Activated T-cell treated with anti-CD3 and anti-CD28 coated beads, Interleukin-2, amount 50 U/mL, for 48 hours (primary cell): ENCODE results near the gene DONSON.

Experiments used
- DNase-seq, 2 experiments: peaks; one replicate each; pipeline ENCODE4 v3.0.0-alpha.2; 2020

Gene DONSON

GRCh38 chr21:33561373-33561772 is 27.1 kb downstream of the DONSON start:
- no peak for DNase-seq

GRCh38 chr21:33560965-33561364 is 27.5 kb downstream of the DONSON start:
- DNase-seq = no peak

GRCh38 chr21:33559813-33560212 is 28.7 kb downstream of the DONSON start:
- no peak for DNase-seq

GRCh38 chr21:33558777-33559421 is 29.6 kb downstream of the DONSON start:
- no peak for DNase-seq

- DNase-seq = no peak
These were observed 31.0 kb downstream of the DONSON start for GRCh38 chr21:33557447-33557846.

GRCh38 chr21:33554982-33555344 is 33.5 kb downstream of the DONSON start:
- no peak for DNase-seq

- DNase-seq = no peak
These were observed 34.1 kb downstream of the DONSON start for GRCh38 chr21:33554236-33554981.

- no peak for DNase-seq
These were observed 35.4 kb downstream of the DONSON start for GRCh38 chr21:33552999-33553598.

GRCh38 chr21:33552093-33552998 is 36.1 kb downstream of the DONSON start:
- no peak for DNase-seq

- no peak for DNase-seq
These were observed 36.8 kb downstream of the DONSON start for GRCh38 chr21:33551664-33552063.

- DNase-seq = no peak
These were observed 37.5 kb downstream of the DONSON start for GRCh38 chr21:33550772-33551660.

- no peak for DNase-seq
These were observed 38.4 kb downstream of the DONSON start for GRCh38 chr21:33549848-33550771.

- DNase-seq = no peak
These were observed 42.4 kb downstream of the DONSON start for GRCh38 chr21:33546086-33546485.

GRCh38 chr21:33544451-33545195 is 43.9 kb downstream of the DONSON start:
- DNase-seq = no peak

GRCh38 chr21:33543505-33544129 is 44.9 kb downstream of the DONSON start:
- DNase-seq = peak in 1 of 2 experiments; percentile 87

GRCh38 chr21:33542640-33543504 is 45.6 kb downstream of the DONSON start, which contains the start of gene SON:
Gene SON, plus strand, starts transcription at chr21:33543038. Its CDS starts 55 bp downstream, at chr21:33543093.
- DNase-seq = peak; percentile 97

- peak; percentile 89 to 92 for DNase-seq
These were observed 46.5 kb downstream of the DONSON start, which contains the start of gene GART for GRCh38 chr21:33541756-33542639. Gene GART, minus strand, starts transcription at chr21:33542117. Its CDS starts 2,802 bp downstream, at chr21:33539315.
